WTC11 (cell line): Measurements from ENCODE around the gene PTPRO. TPM values are rescaled to one million over a fixed set of nuclear protein-coding genes. Genes with fewer than 3 reads are reported as not detected.

Experiments used
- ATAC-seq: fragments of 200-7000 bp; cut with Tn5 transposase; 2 replicates; pipeline ENCODE4 v1.10.0; 2021; ENCODE audit warnings: mild to moderate bottlenecking, moderate library complexity
- CTCF ChIA-PET: fragments of 300-600 bp; sonication (Branson Sonifier 250); formaldehyde crosslinking; loops from one replicate; lab custom pipeline; 2021; ENCODE audit warnings: antibody characterized with exemption; lab: Charles Lee
- POLR2A ChIA-PET: fragments of 350-600 bp; sonication (Branson Sonifier 250); formaldehyde crosslinking; loops from one replicate; lab custom pipeline; 2021; ENCODE audit warnings: antibody characterized with exemption; lab: Charles Lee
- DNase-seq: peaks from one replicate; pipeline ENCODE4 v3.0.0; 2021; ENCODE audit warnings: low spot score
- H3K27ac Mint-ChIP-seq: 2 replicates; pipeline ENCODE4 v1.8.0; 2021; ENCODE audit warnings: mixed read lengths
- H3K27me3 Mint-ChIP-seq: 2 replicates; pipeline ENCODE4 v1.8.0; 2021; ENCODE audit warnings: low read depth, mild to moderate bottlenecking, moderate library complexity, mixed read lengths
- H3K36me3 Mint-ChIP-seq: 2 replicates; pipeline ENCODE4 v1.8.0; 2021; ENCODE audit warnings: mixed read lengths
- H3K4me1 Mint-ChIP-seq: 2 replicates; pipeline ENCODE4 v1.8.0; 2022; ENCODE audit warnings: mixed read lengths
- H3K4me3 Mint-ChIP-seq: 2 replicates; pipeline ENCODE4 v1.8.0; 2021; ENCODE audit warnings: mild to moderate bottlenecking, moderate library complexity, mixed read lengths
- H3K9me3 Mint-ChIP-seq: 2 replicates; pipeline ENCODE4 v1.8.0; 2021; ENCODE audit warnings: mixed read lengths
- CTCF ChIP-seq: fragments of 200-600 bp; IDR thresholded peaks from 2 replicates; pipeline ENCODE4 v1.8.0; 2022; ENCODE audit warnings: antibody characterized with exemption
- E2F5 ChIP-seq: sonication (generic); formaldehyde crosslinking; IDR thresholded peaks from 2 replicates; pipeline ENCODE4 v1.8.1; 2022; ENCODE audit warnings: mild to moderate bottlenecking, moderate library complexity, missing genetic modification reagents
- ELF4 ChIP-seq: sonication (generic); formaldehyde crosslinking; IDR thresholded peaks from 2 replicates; pipeline ENCODE4 v1.8.1; 2022; ENCODE audit warnings: low read depth, mild to moderate bottlenecking, moderate library complexity, missing genetic modification reagents
- FOXP1 ChIP-seq: sonication (generic); formaldehyde crosslinking; IDR thresholded peaks from 2 replicates; pipeline ENCODE4 v1.8.0; 2022; ENCODE audit warnings: missing genetic modification reagents, mild to moderate bottlenecking, moderate library complexity, borderline replicate concordance
- GABPB1 ChIP-seq: sonication (generic); formaldehyde crosslinking; IDR thresholded peaks from 2 replicates; pipeline ENCODE4 v1.8.1; 2023; ENCODE audit warnings: mild to moderate bottlenecking, missing genetic modification reagents
- GTF2I ChIP-seq: fragments of 250-450 bp; sonication (Bioruptor Pico); conservative IDR thresholded peaks from 2 replicates; pipeline ENCODE4 v1.4.0; 2021; ENCODE audit warnings: mild to moderate bottlenecking
- HMGXB4 ChIP-seq: sonication (generic); formaldehyde crosslinking; IDR thresholded peaks from 2 replicates; pipeline ENCODE4 v1.8.1; 2023; ENCODE audit warnings: mild to moderate bottlenecking, moderate library complexity, missing genetic modification reagents
- NR1H2 ChIP-seq: sonication (generic); formaldehyde crosslinking; IDR thresholded peaks from 2 replicates; pipeline ENCODE4 v1.9.0; 2021; ENCODE audit warnings: mild to moderate bottlenecking, moderate library complexity, missing genetic modification reagents
- PRDM15 ChIP-seq: sonication (generic); formaldehyde crosslinking; IDR thresholded peaks from 2 replicates; pipeline ENCODE4 v1.8.0; 2022; ENCODE audit warnings: missing genetic modification reagents
- TCF7 ChIP-seq: sonication (generic); formaldehyde crosslinking; IDR thresholded peaks from 2 replicates; pipeline ENCODE4 v1.8.0; 2022; ENCODE audit warnings: mild to moderate bottlenecking, low read depth, missing genetic modification reagents, moderate library complexity
- ZBTB21 ChIP-seq: sonication (generic); formaldehyde crosslinking; IDR thresholded peaks from 2 replicates; pipeline ENCODE4 v1.8.1; 2023; ENCODE audit warnings: mild to moderate bottlenecking, missing genetic modification reagents, borderline replicate concordance
- ZBTB43 ChIP-seq: sonication (generic); formaldehyde crosslinking; IDR thresholded peaks from 2 replicates; pipeline ENCODE4 v1.8.1; 2023; ENCODE audit warnings: mild to moderate bottlenecking, missing genetic modification reagents
- ZNF121 ChIP-seq: sonication (generic); formaldehyde crosslinking; IDR thresholded peaks from 2 replicates; pipeline ENCODE4 v1.8.0; 2023; ENCODE audit warnings: missing genetic modification reagents
- ZNF219 ChIP-seq: sonication (generic); formaldehyde crosslinking; IDR thresholded peaks from 2 replicates; pipeline ENCODE4 v1.8.0; 2023; ENCODE audit warnings: missing genetic modification reagents, mild to moderate bottlenecking, borderline replicate concordance
- ZNF317 ChIP-seq: sonication (generic); formaldehyde crosslinking; IDR thresholded peaks from 2 replicates; pipeline ENCODE4 v1.8.1; 2023; ENCODE audit warnings: low read depth, mild to moderate bottlenecking, moderate library complexity, missing genetic modification reagents, borderline replicate concordance
- ZNF425 ChIP-seq: fragments of 250-450 bp; sonication (Bioruptor Pico); conservative IDR thresholded peaks from 2 replicates; pipeline ENCODE4 v1.9.0; 2021; ENCODE audit warnings: mild to moderate bottlenecking
- total RNA-seq: library from RNA; stranded (reverse); gene quantifications from 3 replicates; pipeline ENCODE4 v1.2.3, GENCODE V29; 2021
- TF ChIP-seq, protein P1 (sequence below): sonication (generic); formaldehyde crosslinking; IDR thresholded peaks from 2 replicates; pipeline ENCODE4 v1.8.1; 2022; ENCODE audit warnings: missing genetic modification reagents, borderline replicate concordance

Gene PTPRO
- total RNA-seq, 1 experiment from 2014 or later: 1.1 TPM

DNA sequence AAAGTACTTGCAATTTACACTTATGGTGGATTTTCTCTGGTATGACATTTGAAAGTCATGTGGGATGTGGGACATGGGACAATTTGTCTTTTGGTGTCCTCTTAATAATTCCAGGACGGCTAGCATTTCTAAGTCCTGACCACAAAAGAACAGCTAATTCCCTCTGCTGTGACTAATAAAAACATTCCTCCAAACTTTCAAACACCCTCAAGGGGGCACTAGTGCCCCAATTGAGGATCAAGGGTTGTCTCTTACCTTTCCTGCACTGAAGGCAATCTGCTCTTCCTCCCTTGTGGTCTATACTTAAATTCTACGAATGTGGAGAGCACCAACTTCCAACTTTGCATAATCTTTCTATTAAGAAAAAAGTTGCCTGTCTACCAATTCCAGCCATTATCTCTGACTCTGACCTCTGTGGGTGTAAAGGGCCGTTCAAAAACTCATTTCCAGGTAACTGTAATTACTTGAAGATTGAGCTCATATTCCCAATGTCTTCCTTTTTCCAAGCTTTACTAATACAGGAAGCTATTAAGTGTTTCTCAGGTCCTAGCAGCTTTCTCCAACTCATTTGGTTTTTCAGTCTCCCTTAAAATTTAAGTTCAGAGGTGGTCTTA, 210.2 kb downstream of the PTPRO start:
- TF ChIP-seq CTCF: peak; percentile 37; the same call in 1 of the 2 replicates
- no peak for TF ChIP-seq ZNF121 (CRISPR knock-in tag)

GRCh38 chr12:15534322-15534721, 212.0 kb downstream of the PTPRO start:
- DNase-seq (no peak), ATAC-seq (no peak)
- H3K4me3 Mint-ChIP-seq: no peak overlapping the region
- POLR2A ChIA-PET: no interaction called here
- H3K27ac Mint-ChIP-seq: no peak overlapping the region
- H3K27me3 Mint-ChIP-seq: no peaks in the 10 kb centered on the region
- CTCF ChIA-PET: interaction anchor here (1.9 to 2.2 kb wide), 2 partner anchors 51 to 323 kb away, joined by 9 to 14 read pairs; no protein-coding TSS in a partner anchor
- no peaks in the 10 kb centered on the region for H3K36me3 Mint-ChIP-seq
- no peaks in the 10 kb centered on the region for H3K9me3 Mint-ChIP-seq
- TF ChIP-seq ZBTB43 (CRISPR knock-in tag): no peak
- TF ChIP-seq ZNF425 (CRISPR knock-in tag): no peak
- no peaks in the 10 kb centered on the region for H3K4me1 Mint-ChIP-seq

More for the DNA sequence above, 210.2 kb downstream of the PTPRO start:
- ATAC-seq (peak; percentile 93), DNase-seq (peak; percentile 51)
- Mint-ChIP-seq H3K27me3 (no peaks in the 10 kb centered on the region), H3K27ac (no peak overlapping the region), H3K9me3 (no peaks in the 10 kb centered on the region), H3K4me3 (no peak overlapping the region), H3K36me3 (no peaks in the 10 kb centered on the region), H3K4me1 (0 out of 2 replicates have a peak, but pooled peaks cover under 1% of the 10 kb centered on the region)
- POLR2A ChIA-PET: no interaction called here
- CTCF ChIA-PET: interaction anchor here (0.6 to 2.8 kb wide), 29 partner anchors 8 to 694 kb away, joined by 3 to 85 read pairs (median 5); partner anchors contain the start of gene RERG

DNA sequence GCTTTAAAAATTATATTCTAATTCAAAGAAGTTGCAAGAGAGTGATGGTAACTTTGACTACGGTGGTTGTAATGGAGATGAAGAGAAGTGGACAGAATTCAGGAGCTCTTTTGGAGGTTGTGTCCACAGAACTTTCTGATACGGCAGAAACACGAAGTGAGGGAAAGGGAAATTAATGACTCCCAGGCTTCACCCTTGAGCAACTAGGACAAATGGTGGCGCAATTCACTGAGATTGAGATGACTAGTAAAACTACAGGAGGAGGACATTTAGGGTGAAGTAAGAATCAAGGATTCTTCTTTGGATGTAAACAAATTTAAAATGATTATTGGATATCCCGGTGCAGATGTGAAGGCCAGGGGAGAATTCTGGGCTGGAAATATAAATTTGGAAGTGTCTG, 212.6 kb downstream of the PTPRO start:
- Mint-ChIP-seq H3K27me3 (no peaks in the 10 kb centered on the region), H3K4me3 (no peak overlapping the region), H3K9me3 (no peaks in the 10 kb centered on the region), H3K4me1 (no peaks in the 10 kb centered on the region), H3K27ac (no peak overlapping the region), H3K36me3 (no peaks in the 10 kb centered on the region)
- no peak for DNase-seq
- no peak for ATAC-seq
- ChIA-PET CTCF (interaction anchor here (1.9 to 2.2 kb wide), 2 partner anchors 50 to 322 kb away, joined by 9 to 14 read pairs; no protein-coding TSS in a partner anchor), POLR2A (no interaction called here)
- no peak for TF ChIP-seq HMGXB4 (CRISPR knock-in tag)
- TF ChIP-seq TCF7 (CRISPR knock-in tag): no peak
- no peak for TF ChIP-seq ELF4 (CRISPR knock-in tag)
- no peak for TF ChIP-seq ZBTB21 (CRISPR knock-in tag)
- no peak for TF ChIP-seq FOXP1 (CRISPR knock-in tag)
- TF ChIP-seq GTF2I: no peak
- TF ChIP-seq, protein P1, sequence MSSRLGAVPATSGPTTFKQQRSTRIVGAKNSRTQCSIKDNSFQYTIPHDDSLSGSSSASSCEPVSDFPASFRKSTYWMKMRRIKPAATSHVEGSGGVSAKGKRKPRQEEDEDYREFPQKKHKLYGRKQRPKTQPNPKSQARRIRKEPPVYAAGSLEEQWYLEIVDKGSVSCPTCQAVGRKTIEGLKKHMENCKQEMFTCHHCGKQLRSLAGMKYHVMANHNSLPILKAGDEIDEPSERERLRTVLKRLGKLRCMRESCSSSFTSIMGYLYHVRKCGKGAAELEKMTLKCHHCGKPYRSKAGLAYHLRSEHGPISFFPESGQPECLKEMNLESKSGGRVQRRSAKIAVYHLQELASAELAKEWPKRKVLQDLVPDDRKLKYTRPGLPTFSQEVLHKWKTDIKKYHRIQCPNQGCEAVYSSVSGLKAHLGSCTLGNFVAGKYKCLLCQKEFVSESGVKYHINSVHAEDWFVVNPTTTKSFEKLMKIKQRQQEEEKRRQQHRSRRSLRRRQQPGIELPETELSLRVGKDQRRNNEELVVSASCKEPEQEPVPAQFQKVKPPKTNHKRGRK (CRISPR knock-in tag): no peak
- TF ChIP-seq ZNF317 (CRISPR knock-in tag): no peak
- TF ChIP-seq E2F5 (CRISPR knock-in tag): no peak
- TF ChIP-seq NR1H2 (CRISPR knock-in tag): no peak
- TF ChIP-seq GABPB1: no peak
- no peak for TF ChIP-seq ZNF219
- no peak for TF ChIP-seq PRDM15
